Cardiac muscle cell (in vitro differentiated cells and primary cell): ENCODE results near the gene GCM1. TPM values are rescaled to one million over a fixed set of nuclear protein-coding genes. Genes with fewer than 3 reads are reported as not detected.

ENCODE experiments used
- DNase-seq, 2 donors: peaks; one replicate each; pipeline versions ENCODE4 v3.0.0 to v3.0.0-alpha.2; 2010 to 2017; ENCODE audit warnings: low read depth in 1 of 2, low spot score in 1 of 2
- H3K27ac ChIP-seq: fragments of 200-600 bp; sonication (generic); 2 replicates; pipeline ENCODE4 v1.5.1; 2016
- H3K27me3 ChIP-seq: fragments of 200-600 bp; sonication (generic); 2 replicates; pipeline ENCODE4 v1.6.0; 2016; ENCODE audit warnings: control low read depth
- H3K36me3 ChIP-seq: fragments of 200-600 bp; sonication (generic); 2 replicates; pipeline ENCODE4 v1.5.1; 2016; ENCODE audit warnings: control low read depth
- H3K4me1 ChIP-seq: fragments of 200-600 bp; sonication (generic); 2 replicates; pipeline ENCODE4 v1.8.1; 2017; ENCODE audit warnings: low read depth, mild to moderate bottlenecking, mixed run types
- H3K4me3 ChIP-seq: fragments of 200-600 bp; sonication (generic); 2 replicates; pipeline ENCODE4 v1.5.1; 2016; ENCODE audit warnings: mild to moderate bottlenecking
- H3K9me3 ChIP-seq: fragments of 200-600 bp; sonication (generic); 2 replicates; pipeline ENCODE4 v1.5.1; 2017; ENCODE audit warnings: low read depth, mild to moderate bottlenecking, control low read depth
- CTCF ChIP-seq: IDR thresholded peaks from 2 replicates; pipeline ENCODE4 v1.5.1; 2012; ENCODE audit warnings: low read depth, mild to moderate bottlenecking, low read length
- polyA plus RNA-seq: library from polyadenylated mRNA; unstranded; fragments of >200 nt; fragmentation: Nextera tagmentation; extraction: Ambion mirVana; gene quantifications from 2 replicates; pipeline ENCODE4 v1.2.1, GENCODE V29; 2016
- total RNA-seq: library from RNA; depleted of rRNA; stranded (reverse); fragments of >200 nt; gene quantifications from 2 replicates; pipeline ENCODE4 v1.2.3, GENCODE V29; 2016

The GCM1 gene
- total and polyA plus RNA-seq, 2 experiments from 2014 or later, result not detected

GRCh38 chr6:53171605-53172467 lies 23.2 kb upstream of the GCM1 start:
- peak; percentile 87 to 88 for DNase-seq
- Histone ChIP-seq H3K27ac (no peak overlapping the region), H3K36me3 (no peaks in the 10 kb centered on the region), H3K9me3 (no peaks in the 10 kb centered on the region), H3K27me3 (no peaks in the 10 kb centered on the region), H3K4me1 (peaks cover 6% of the 10 kb centered on the region), H3K4me3 (no peak overlapping the region)
- peak; percentile 100 for TF ChIP-seq CTCF

- Histone ChIP-seq H3K36me3 (no peaks in the 10 kb centered on the region), H3K4me1 (peaks cover 6% of the 10 kb centered on the region), H3K27ac (no peak overlapping the region), H3K9me3 (no peaks in the 10 kb centered on the region), H3K4me3 (no peak overlapping the region), H3K27me3 (no peaks in the 10 kb centered on the region)
- TF ChIP-seq CTCF, result no peak
- peak in 1 of 2 donors; percentile 64 for DNase-seq
Observed at GRCh38 chr6:53168516-53169267, 20.1 kb upstream of the GCM1 start.

- Histone ChIP-seq H3K4me1 (no peaks in the 10 kb centered on the region), H3K4me3 (no peak overlapping the region), H3K27ac (no peak overlapping the region), H3K36me3 (no peaks in the 10 kb centered on the region), H3K27me3 (no peaks in the 10 kb centered on the region), H3K9me3 (no peaks in the 10 kb centered on the region)
- TF ChIP-seq CTCF, result no peak
- no peak for DNase-seq
Observed at GRCh38 chr6:53165293-53165692, 16.7 kb upstream of the GCM1 start.

- no peak overlapping the region for H3K27ac ChIP-seq
- no peaks in the 10 kb centered on the region for H3K9me3 ChIP-seq
- H3K27me3 ChIP-seq, result no peaks in the 10 kb centered on the region
- no peak for DNase-seq
- TF ChIP-seq CTCF, result no peak
- no peaks in the 10 kb centered on the region for H3K4me1 ChIP-seq
- no peak overlapping the region for H3K4me3 ChIP-seq
- no peaks in the 10 kb centered on the region for H3K36me3 ChIP-seq
Observed at GRCh38 chr6:53162606-53163005, 14.0 kb upstream of the GCM1 start.

GRCh38 chr6:53161481-53162009 lies 12.9 kb upstream of the GCM1 start:
- Histone ChIP-seq H3K9me3 (no peaks in the 10 kb centered on the region), H3K4me3 (no peak overlapping the region), H3K27me3 (no peaks in the 10 kb centered on the region), H3K4me1 (no peaks in the 10 kb centered on the region), H3K36me3 (no peaks in the 10 kb centered on the region), H3K27ac (no peak overlapping the region)
- no peak for DNase-seq
- no peak for TF ChIP-seq CTCF
